Motor neuron (in vitro differentiated cells): ENCODE data around the gene PCCA. TPM values are rescaled to one million over a fixed set of nuclear protein-coding genes. Genes with fewer than 3 reads are reported as not detected.
A peak's percentile ranks its signal among the peaks of the same experiment; 100 is the strongest.

Experiments used
- ATAC-seq, 8 experiments: fragments of 200-7000 bp; cut with Tn5 transposase; replicated peaks in 6 of 8; 2 replicates each; pipeline ENCODE4 v1.8.0; 2021; ENCODE audit warnings: mild to moderate bottlenecking in 8 of 8, moderate library complexity in 8 of 8
- H3K27ac ChIP-seq, 2 donors: fragments of 250-450 bp; sonication (Bioruptor Pico); 2 replicates each; pipeline ENCODE4 v1.9.0; 2021; ENCODE audit warnings: antibody characterized with exemption in 2 of 2, mild to moderate bottlenecking in 2 of 2, moderate library complexity in 1 of 2
- H3K4me1 ChIP-seq, 2 donors: fragments of 250-450 bp; sonication (Bioruptor Pico); replicated peaks in 1 of 2; 2 replicates each; pipeline ENCODE4 v1.6.1; 2021; ENCODE audit warnings: antibody characterized with exemption in 2 of 2, mild to moderate bottlenecking in 2 of 2, moderate library complexity in 1 of 2
- H3K4me3 ChIP-seq, 5 donors: fragments of 250-450 bp; sonication (Bioruptor Pico); 2 replicates each; pipeline ENCODE4 v1.9.0; 2021; ENCODE audit warnings: antibody characterized with exemption in 5 of 5, mild to moderate bottlenecking in 5 of 5, moderate library complexity in 4 of 5
- WGBS, 10 experiments: fragments of 450-650 bp; shearing (Covaris generic); methylation state at CpG; one replicate each; pipeline ENCODE4 v1.0.0; 2022; 5-methylcytosine and 5-hydroxymethylcytosine counted together
- in situ Hi-C, 9 experiments: fragments of 400-800 bp; cut with MboI; loops; one replicate each; pipeline ENCODE4 v1.15.0; 2021; ENCODE audit warnings: low sequenced_read_pairs in 9 of 9, low pct_unique_long_range_greater_than_20kb in 2 of 9; ENCODE audit not compliant: unreplicated experiment in 9 of 9
- total RNA-seq, 8 experiments: library from RNA; unstranded; fragments of 300-600 nt; gene quantifications; 2 replicates each; pipeline versions ENCODE4 v1.2.3 to v1.2.4, GENCODE V29; 2022

The PCCA gene
- total RNA-seq, 8 experiments from 2014 or later, result 19.1 to 98.3 (median 50.9) TPM

- Histone ChIP-seq H3K4me1 (peaks cover 27 to 33% of the 10 kb centered on the region in 2 donors), H3K27ac (no peak overlapping the region), H3K4me3 (no peak overlapping the region)
- ATAC-seq, result no peak
- whole genome bisulfite sequencing, 10 experiments, result 80 to 100% (median 93%) methylated on average over 1 to 9 of the region's 15 CpGs; no CpG with 5 or more reads in 3 of the 10 experiments
- in situ Hi-C loops, result loop anchor here in 5 of 9 experiments (25.0 kb wide), 4 partner anchors 244 to 844 kb away; no protein-coding TSS in a partner anchor
Measured at GRCh38 chr13:100506154-100506553, 417.3 kb downstream of the PCCA start.

- in situ Hi-C loops, result loop anchor here in 5 of 9 experiments (25.0 kb wide), 4 partner anchors 245 to 845 kb away; no protein-coding TSS in a partner anchor
- 86 to 100% (median 96%) methylated on average over 5 to 9 of the region's 9 CpGs; no CpG with 5 or more reads in 1 of the 10 experiments for WGBS, 10 experiments
- H3K4me3 ChIP-seq, result no peak overlapping the region
Measured at GRCh38 chr13:100506600-100507422, 417.9 kb downstream of the PCCA start.

DNA sequence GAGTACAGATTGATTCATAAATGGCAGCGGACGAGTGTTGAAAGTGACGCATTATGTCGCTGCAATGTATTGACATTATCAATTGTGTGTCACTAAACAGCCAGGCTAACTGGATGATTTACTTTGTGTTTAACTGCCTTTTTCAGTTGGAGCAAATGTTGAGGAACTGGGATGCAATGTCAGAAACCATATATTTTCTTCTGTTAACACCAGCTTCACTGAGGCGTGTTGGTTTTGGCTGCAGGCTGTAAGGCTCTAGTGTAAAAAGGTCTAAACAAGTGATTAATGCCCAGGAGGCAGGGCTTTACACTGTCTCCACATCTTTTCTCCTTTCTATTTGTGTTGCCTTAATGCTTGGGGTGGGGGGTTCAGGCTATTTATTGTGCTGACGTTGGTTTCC, 419.6 kb downstream of the PCCA start:
- 16 to 94% (median 35%) methylated on average over 1 to 6 of the region's 6 CpGs; no CpG with 5 or more reads in 2 of the 10 experiments for WGBS, 10 experiments
- ATAC-seq, result peak in 5 of 8 experiments; percentile 56 to 74 (median 64)
- H3K4me1 ChIP-seq, result peaks cover 35 to 44% of the 10 kb centered on the region in 2 donors
- no peak overlapping the region for H3K27ac ChIP-seq
- no peak overlapping the region for H3K4me3 ChIP-seq
- in situ Hi-C loops, result loop anchor here in 5 of 9 experiments (25.0 kb wide), 4 partner anchors 246 to 846 kb away; no protein-coding TSS in a partner anchor

More at GRCh38 chr13:100506600-100507422, 417.9 kb downstream of the PCCA start:
- H3K4me1 ChIP-seq, result peaks cover 34 to 39% of the 10 kb centered on the region in 2 donors
- ATAC-seq, result no peak
- no peak overlapping the region for H3K27ac ChIP-seq

DNA sequence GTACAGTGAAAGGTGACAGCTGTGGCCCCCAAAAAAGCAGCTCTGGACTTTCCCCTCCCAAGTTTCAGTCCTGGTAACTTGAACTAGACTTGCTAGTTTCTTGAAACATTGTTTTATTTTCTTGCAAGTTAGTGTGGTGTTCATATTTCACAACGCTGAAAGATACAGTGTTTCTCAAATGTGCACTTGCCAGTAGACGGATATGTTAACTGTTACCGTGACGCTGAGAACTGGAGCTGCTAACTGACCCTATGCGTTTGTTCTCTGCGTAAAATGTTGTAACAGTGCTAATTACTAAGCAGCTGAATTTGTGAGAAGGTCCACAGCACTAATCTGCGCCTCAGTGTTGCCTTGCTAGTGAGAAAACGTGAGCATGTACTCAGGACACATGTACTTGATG, 420.1 kb downstream of the PCCA start:
- 40 to 92% (median 74%) methylated on average over 1 to 7 of the region's 8 CpGs for WGBS, 10 experiments

DNA sequence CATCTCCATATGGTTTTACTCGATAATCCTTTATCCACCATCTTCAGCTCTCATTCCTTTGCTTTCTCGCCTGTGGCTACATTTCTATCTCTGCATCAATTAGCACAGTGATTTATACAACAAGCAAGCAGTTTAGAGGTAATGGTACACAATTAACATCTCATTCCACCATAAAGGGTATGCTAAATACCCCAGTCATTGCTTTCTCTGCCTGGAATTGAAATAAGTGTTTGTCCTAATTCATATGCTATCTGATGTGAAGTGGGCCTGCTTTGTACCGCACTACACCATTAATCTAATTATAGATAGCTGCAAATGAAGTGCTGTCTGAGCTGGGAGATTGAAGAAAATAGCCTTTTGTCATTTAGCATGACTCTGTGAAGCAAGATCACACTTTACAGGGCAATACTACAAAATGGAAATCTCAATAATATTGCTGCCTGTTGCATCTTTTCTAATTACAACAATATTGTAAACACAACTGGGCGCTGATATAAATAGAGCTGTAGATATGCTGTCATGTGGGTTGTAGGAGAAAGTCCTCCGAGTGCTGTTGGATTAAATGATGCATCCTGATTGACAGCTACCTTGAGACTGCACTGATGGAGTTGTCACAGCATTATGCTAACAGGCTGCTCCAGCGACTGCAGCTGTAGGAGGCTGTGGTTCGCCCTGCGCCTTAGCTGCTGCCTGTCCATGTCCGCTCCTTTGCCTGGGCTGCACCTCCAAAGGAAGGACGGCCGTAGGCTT, 421.5 kb downstream of the PCCA start:
- Histone ChIP-seq H3K4me1 (peaks cover 42 to 52% of the 10 kb centered on the region in 2 donors), H3K4me3 (no peak overlapping the region), H3K27ac (peak overlapping the region in 1 of 2 donors; percentile 70)
- in situ Hi-C loops, result loop anchor here in 5 of 9 experiments (10.0 to 25.0 kb wide), 5 partner anchors 248 to 848 kb away; no protein-coding TSS in a partner anchor
- ATAC-seq, result peak in 6 of 8 experiments; percentile 67 to 85 (median 79)
- 11 to 97% (median 66%) methylated on average over 2 to 5 of the region's 11 CpGs; no CpG with 5 or more reads in 1 of the 10 experiments for WGBS, 10 experiments

More for the DNA sequence above, 420.1 kb downstream of the PCCA start:
- in situ Hi-C loops, result loop anchor here in 5 of 9 experiments (25.0 kb wide), 4 partner anchors 247 to 847 kb away; no protein-coding TSS in a partner anchor
- H3K27ac ChIP-seq, result no peak overlapping the region
- peak in 1 of 8 experiments; percentile 3 for ATAC-seq
- peaks cover 40 to 48% of the 10 kb centered on the region in 2 donors for H3K4me1 ChIP-seq
- no peak overlapping the region for H3K4me3 ChIP-seq

GRCh38 chr13:100511466-100511865, 422.6 kb downstream of the PCCA start:
- no peak for ATAC-seq
- H3K27ac ChIP-seq, result no peak overlapping the region
- H3K4me1 ChIP-seq, result peaks cover 42 to 52% of the 10 kb centered on the region in 2 donors
- 77 to 94% (median 90%) methylated on average over 2 to 7 of the region's 7 CpGs; no CpG with 5 or more reads in 3 of the 10 experiments for WGBS, 10 experiments
- H3K4me3 ChIP-seq, result no peak overlapping the region
- in situ Hi-C loops, result loop anchor here in 5 of 9 experiments (10.0 to 25.0 kb wide), 5 partner anchors 249 to 849 kb away; no protein-coding TSS in a partner anchor

- Histone ChIP-seq H3K4me1 (peaks cover 42 to 52% of the 10 kb centered on the region in 2 donors), H3K27ac (no peak overlapping the region), H3K4me3 (no peak overlapping the region)
- peak in 1 of 8 experiments; percentile 45 for ATAC-seq
- WGBS, 10 experiments, result 60 to 100% (median 86%) methylated on average over 1 to 9 of the region's 9 CpGs; no CpG with 5 or more reads in 2 of the 10 experiments
- in situ Hi-C loops, result loop anchor here in 5 of 9 experiments (10.0 to 25.0 kb wide), 5 partner anchors 250 to 850 kb away; no protein-coding TSS in a partner anchor
Measured at GRCh38 chr13:100512422-100512821, 423.5 kb downstream of the PCCA start.

- peaks cover 43 to 49% of the 10 kb centered on the region in 2 donors for H3K4me1 ChIP-seq
- in situ Hi-C loops, result loop anchor here in 5 of 9 experiments (10.0 to 25.0 kb wide), 5 partner anchors 251 to 851 kb away; no protein-coding TSS in a partner anchor
- H3K4me3 ChIP-seq, result no peak overlapping the region
- no peak overlapping the region for H3K27ac ChIP-seq
- no peak for ATAC-seq
- 32 to 100% (median 68%) methylated on average over 1 to 3 of the region's 3 CpGs for WGBS, 10 experiments
Measured at GRCh38 chr13:100513171-100513570, 424.3 kb downstream of the PCCA start.

DNA sequence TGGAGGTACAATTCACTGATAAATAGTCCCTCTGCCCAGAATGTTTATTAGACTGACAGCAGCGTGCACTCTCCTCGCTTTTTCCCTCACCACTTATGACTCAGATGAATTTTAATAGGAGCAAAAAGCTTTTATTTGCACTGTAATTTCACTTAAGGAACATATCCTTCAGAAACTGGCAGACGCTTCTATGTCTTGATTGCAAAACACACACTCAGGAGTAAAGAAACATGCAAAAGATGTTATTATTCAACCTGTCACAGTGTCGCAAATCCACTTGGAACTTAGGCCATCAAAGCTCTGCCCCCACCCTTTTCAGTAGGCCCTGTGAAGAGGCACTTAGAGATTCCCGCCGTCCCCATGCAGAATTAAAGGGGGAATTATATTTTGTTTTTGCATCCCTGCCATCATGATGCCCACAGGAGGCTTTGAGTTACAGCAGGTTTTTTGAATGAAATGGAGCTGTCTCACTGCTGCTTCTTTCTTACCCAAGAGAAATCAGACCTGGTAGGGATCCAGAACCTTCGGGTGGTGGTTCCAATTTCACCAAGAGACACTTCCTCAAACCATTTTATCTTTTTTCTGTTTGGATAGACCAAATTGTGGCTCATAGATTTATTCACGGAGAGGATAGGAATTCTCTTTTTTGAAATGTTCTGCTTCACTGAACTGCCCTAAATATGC, 425.2 kb downstream of the PCCA start:
- in situ Hi-C loops, result loop anchor here in 5 of 9 experiments (10.0 to 25.0 kb wide), 5 partner anchors 252 to 852 kb away; no protein-coding TSS in a partner anchor
- peak in 3 of 8 experiments; percentile 19 to 51 (median 27) for ATAC-seq
- Histone ChIP-seq H3K4me3 (no peak overlapping the region), H3K4me1 (peaks cover 37 to 39% of the 10 kb centered on the region in 2 donors), H3K27ac (no peak overlapping the region)
- WGBS, 10 experiments, result 43 to 93% (median 57%) methylated on average over 2 to 8 of the region's 8 CpGs; no CpG with 5 or more reads in 2 of the 10 experiments

DNA sequence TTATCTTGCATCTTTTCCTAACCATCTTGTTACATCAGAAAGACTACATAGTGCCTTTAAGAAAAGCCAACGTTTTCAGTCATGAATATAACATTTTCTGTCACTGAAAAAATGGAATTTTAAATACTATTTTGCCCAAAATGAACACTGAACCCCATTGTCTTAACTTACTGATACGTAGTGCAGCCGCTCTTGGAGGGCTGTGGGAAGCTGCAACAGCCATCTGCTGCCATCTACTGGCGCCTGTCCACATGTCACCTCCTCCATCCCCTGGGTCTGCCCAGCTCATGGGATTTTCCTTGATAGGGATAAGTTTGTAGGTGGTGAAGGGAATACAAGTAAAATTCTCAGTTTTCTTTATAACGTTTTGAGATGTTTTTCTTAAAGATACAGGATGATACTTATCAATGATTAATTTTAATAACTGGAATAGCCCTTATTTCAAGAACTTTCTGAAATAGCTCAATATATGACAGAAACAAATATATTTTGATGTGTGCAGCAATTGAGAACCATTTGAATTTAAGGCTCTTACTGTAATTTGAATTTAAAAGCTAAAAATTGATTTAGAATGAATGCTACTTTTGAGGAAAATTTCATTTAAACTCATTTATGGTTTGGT, 426.0 kb downstream of the PCCA start:
- in situ Hi-C loops, result loop anchor here in 5 of 9 experiments (10.0 to 25.0 kb wide), 5 partner anchors 253 to 853 kb away; no protein-coding TSS in a partner anchor
- ATAC-seq, result peak; percentile 55 to 99 (median 70)
- no peak overlapping the region for H3K27ac ChIP-seq
- 0 to 14% (median 1%) methylated on average over 1 to 5 of the region's 5 CpGs; no CpG with 5 or more reads in 2 of the 10 experiments for WGBS, 10 experiments
- H3K4me1 ChIP-seq, result peaks cover 29 to 32% of the 10 kb centered on the region in 2 donors
- H3K4me3 ChIP-seq, result no peak overlapping the region

DNA sequence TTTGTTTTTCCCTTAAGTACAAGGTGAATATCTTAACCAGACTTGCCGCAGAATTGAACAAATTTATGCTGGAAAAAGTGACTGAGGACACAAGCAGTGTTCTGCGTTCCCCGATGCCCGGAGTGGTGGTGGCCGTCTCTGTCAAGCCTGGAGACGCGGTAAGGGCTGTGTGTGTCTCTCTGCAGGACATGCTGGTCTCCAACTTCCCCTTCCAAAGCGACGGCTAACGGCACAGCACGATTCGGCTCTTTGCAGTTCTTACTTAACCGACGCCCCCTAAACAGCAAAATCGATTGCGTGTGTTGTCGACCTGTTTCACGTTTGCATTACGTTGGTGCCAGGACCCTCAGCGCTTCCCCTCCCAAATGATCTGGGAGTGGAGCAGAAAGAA, 426.5 kb downstream of the PCCA start:
- Histone ChIP-seq H3K27ac (no peak overlapping the region), H3K4me1 (peaks cover 27% of the 10 kb centered on the region in 2 donors), H3K4me3 (no peak overlapping the region)
- in situ Hi-C loops, result loop anchor here in 5 of 9 experiments (10.0 to 25.0 kb wide), 5 partner anchors 253 to 853 kb away; no protein-coding TSS in a partner anchor
- no peak for ATAC-seq
- WGBS, 10 experiments, result 48 to 97% (median 62%) methylated on average over 4 to 18 of the region's 20 CpGs; no CpG with 5 or more reads in 2 of the 10 experiments
